ENCODE data around the gene ACSF3.
A peak's percentile ranks its signal among the peaks of the same experiment; 100 is the strongest.

Gene ACSF3

DNA sequence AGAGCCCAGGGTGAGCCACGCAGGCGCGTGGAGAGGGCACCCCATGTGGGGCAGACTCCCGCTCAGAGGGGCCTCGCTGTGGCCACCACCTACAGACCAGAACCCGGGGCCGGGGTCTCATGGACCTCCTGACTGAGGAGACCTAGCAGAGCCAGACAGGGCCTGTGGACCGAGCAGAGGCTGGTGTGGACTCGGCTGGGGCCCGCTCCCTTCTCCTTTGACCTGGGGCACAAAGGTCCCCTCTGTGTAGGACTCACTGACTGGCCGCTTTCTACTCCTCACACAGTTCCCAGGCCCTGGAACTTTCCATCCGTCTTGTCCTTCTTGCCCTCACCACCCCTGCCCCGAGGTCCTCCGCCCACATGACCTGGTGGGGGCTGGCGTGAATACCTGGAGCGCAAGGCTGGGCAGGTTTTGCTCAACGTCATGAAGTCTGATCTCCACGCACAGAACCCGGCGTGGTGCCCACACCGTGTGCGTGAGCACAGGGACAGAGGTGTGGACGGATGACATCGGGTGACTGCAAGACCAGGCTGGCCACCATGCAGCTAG is 44.7 kb upstream of the ACSF3 start:
- Histone ChIP-seq H3K36me3 (ENCODE audit: insufficient read depth, low read length) (no peaks in the 10 kb centered on the region), H3K9ac (ENCODE audit: insufficient read length) (no peak overlapping the region), H3K9me3 (ENCODE audit: low read depth, low read length) (no peaks in the 10 kb centered on the region), H3K27ac (no peak overlapping the region), H3K4me3 (no peak overlapping the region)
- TF ChIP-seq POLR2AphosphoS5 (IDR thresholded peaks at IDR 0.05; ENCODE audit: borderline replicate concordance, low read depth, low read length) (no peak), FOXP2 (optimal IDR thresholded peaks at IDR 0.05; ENCODE audit: control extremely low read depth, extremely low read length, insufficient read depth) (no peak), EZH2 (IDR thresholded peaks at IDR 0.05) (no peak)
- no peak for DNase-seq (ENCODE audit: low read depth, low spot score)

GRCh38 chr16:89049484-89050118 is 44.1 kb upstream of the ACSF3 start:
- Histone ChIP-seq H3K4me3 (peak overlapping the region; percentile 33; the same call in 1 of the 2 replicates), H3K9me3 (ENCODE audit: low read depth, low read length) (no peaks in the 10 kb centered on the region), H3K27ac (no peak overlapping the region), H3K36me3 (ENCODE audit: insufficient read depth, low read length) (no peaks in the 10 kb centered on the region), H3K9ac (ENCODE audit: insufficient read length) (no peak overlapping the region)
- DNase-seq (ENCODE audit: low read depth, low spot score) = peak; percentile 28
- TF ChIP-seq EZH2 (IDR thresholded peaks at IDR 0.05) = no peak
- TF ChIP-seq POLR2AphosphoS5 (IDR thresholded peaks at IDR 0.05; ENCODE audit: borderline replicate concordance, low read depth, low read length) = no peak
- no peak for TF ChIP-seq FOXP2 (optimal IDR thresholded peaks at IDR 0.05; ENCODE audit: control extremely low read depth, extremely low read length, insufficient read depth)

- Histone ChIP-seq H3K27ac (no peak overlapping the region), H3K9me3 (ENCODE audit: low read depth, low read length) (no peaks in the 10 kb centered on the region), H3K9ac (ENCODE audit: insufficient read length) (no peak overlapping the region), H3K4me3 (peak overlapping the region; percentile 33; the same call in 1 of the 2 replicates), H3K36me3 (ENCODE audit: insufficient read depth, low read length) (no peaks in the 10 kb centered on the region)
- TF ChIP-seq POLR2AphosphoS5 (IDR thresholded peaks at IDR 0.05; ENCODE audit: borderline replicate concordance, low read depth, low read length) (no peak), EZH2 (IDR thresholded peaks at IDR 0.05) (no peak), FOXP2 (optimal IDR thresholded peaks at IDR 0.05; ENCODE audit: control extremely low read depth, extremely low read length, insufficient read depth) (no peak)
- DNase-seq (ENCODE audit: low read depth, low spot score) = no peak
These were observed 43.4 kb upstream of the ACSF3 start for GRCh38 chr16:89050119-89050867.

- Histone ChIP-seq H3K36me3 (ENCODE audit: insufficient read depth, low read length) (no peaks in the 10 kb centered on the region), H3K9ac (ENCODE audit: insufficient read length) (no peak overlapping the region), H3K4me3 (no peak overlapping the region), H3K9me3 (ENCODE audit: low read depth, low read length) (no peaks in the 10 kb centered on the region), H3K27ac (no peak overlapping the region)
- TF ChIP-seq FOXP2 (optimal IDR thresholded peaks at IDR 0.05; ENCODE audit: control extremely low read depth, extremely low read length, insufficient read depth) = no peak
- TF ChIP-seq EZH2 (IDR thresholded peaks at IDR 0.05) = no peak
- TF ChIP-seq POLR2AphosphoS5 (IDR thresholded peaks at IDR 0.05; ENCODE audit: borderline replicate concordance, low read depth, low read length) = no peak
- no peak for DNase-seq (ENCODE audit: low read depth, low spot score)
These were observed 42.8 kb upstream of the ACSF3 start for GRCh38 chr16:89050868-89051311.

DNA sequence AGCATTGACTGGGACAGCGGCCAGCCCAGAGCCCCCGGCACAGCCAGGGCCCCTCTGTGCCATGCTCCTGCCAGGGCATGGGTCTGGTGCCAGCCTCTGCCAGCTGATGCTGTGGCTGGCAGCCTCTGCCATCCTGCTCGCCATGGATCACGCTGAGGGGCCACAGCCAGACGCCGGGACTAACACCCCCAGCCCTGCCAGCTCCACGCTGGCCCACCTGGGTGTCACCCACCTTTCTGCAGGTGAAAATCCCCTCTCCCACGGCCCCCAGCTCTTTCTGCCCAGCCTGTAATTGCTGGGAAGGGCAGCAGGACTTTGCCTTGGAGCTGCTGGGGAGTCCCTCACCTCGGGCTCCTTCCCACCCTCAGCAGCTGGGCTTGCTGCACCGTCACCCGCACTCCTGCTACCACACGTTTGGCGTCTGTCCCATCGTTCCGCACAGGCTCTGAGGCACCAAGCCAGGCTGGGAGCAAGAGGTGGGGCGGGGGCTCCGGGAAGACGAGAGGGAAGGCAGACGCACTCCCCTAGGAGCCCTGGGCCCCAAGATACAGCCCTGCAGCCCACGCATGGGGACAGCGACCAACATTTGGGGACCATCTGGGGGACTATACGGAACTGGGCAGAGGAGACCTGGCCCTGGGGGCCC is 42.0 kb upstream of the ACSF3 start:
- no peaks in the 10 kb centered on the region for H3K36me3 ChIP-seq (ENCODE audit: insufficient read depth, low read length)
- DNase-seq (ENCODE audit: low read depth, low spot score) = no peak
- TF ChIP-seq FOXP2 (optimal IDR thresholded peaks at IDR 0.05; ENCODE audit: control extremely low read depth, extremely low read length, insufficient read depth) (no peak), EZH2 (IDR thresholded peaks at IDR 0.05) (no peak), POLR2AphosphoS5 (IDR thresholded peaks at IDR 0.05; ENCODE audit: borderline replicate concordance, low read depth, low read length) (no peak)
- H3K9ac ChIP-seq (ENCODE audit: insufficient read length) = no peak overlapping the region
- peak overlapping the region; percentile 66 for H3K4me3 ChIP-seq
- H3K27ac ChIP-seq = no peak overlapping the region
- H3K9me3 ChIP-seq (ENCODE audit: low read depth, low read length) = no peaks in the 10 kb centered on the region

DNA sequence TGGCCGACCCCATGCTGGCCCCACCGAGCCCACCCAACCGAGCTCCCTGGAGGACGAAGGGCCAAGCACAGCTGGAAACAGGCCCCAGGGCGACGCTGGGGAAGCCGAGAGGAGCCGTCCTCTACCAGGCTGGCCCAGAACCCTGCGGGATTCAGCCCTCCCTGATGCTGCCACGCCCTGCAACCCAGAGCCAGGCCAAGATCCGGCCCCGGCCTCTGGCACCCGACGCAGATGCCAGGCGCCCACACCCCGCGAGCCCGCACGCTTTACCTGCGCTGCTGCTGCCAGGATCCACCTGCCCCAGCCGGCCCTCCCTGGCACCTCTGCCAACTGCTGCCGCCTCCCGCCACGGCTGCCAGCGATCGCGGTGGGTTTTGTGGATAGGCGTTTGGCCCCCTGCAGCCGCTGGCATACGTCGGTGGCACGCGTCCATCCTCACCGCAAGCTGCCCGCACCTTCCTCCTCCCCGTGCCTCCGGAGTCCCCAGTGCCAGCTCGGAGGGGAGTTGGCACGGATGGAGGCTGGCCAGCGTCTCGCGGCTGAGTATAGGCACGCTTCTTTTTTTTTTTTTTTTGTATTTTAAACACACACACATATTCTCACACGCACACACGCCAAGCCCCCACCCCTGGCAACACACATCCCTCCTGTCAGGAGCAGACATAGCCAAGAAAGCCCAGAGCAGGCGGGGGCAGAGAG is 41.3 kb upstream of the ACSF3 start:
- Histone ChIP-seq H3K4me3 (peak overlapping the region; percentile 66), H3K9me3 (ENCODE audit: low read depth, low read length) (no peaks in the 10 kb centered on the region), H3K9ac (ENCODE audit: insufficient read length) (no peak overlapping the region), H3K27ac (no peak overlapping the region), H3K36me3 (ENCODE audit: insufficient read depth, low read length) (no peaks in the 10 kb centered on the region)
- no peak for DNase-seq (ENCODE audit: low read depth, low spot score)
- TF ChIP-seq POLR2AphosphoS5 (IDR thresholded peaks at IDR 0.05; ENCODE audit: borderline replicate concordance, low read depth, low read length) (no peak), EZH2 (IDR thresholded peaks at IDR 0.05) (no peak), FOXP2 (optimal IDR thresholded peaks at IDR 0.05; ENCODE audit: control extremely low read depth, extremely low read length, insufficient read depth) (no peak)

- Histone ChIP-seq H3K36me3 (ENCODE audit: insufficient read depth, low read length) (no peaks in the 10 kb centered on the region), H3K9ac (ENCODE audit: insufficient read length) (no peak overlapping the region), H3K4me3 (peak overlapping the region; percentile 66), H3K27ac (no peak overlapping the region), H3K9me3 (ENCODE audit: low read depth, low read length) (no peaks in the 10 kb centered on the region)
- DNase-seq (ENCODE audit: low read depth, low spot score) = no peak
- TF ChIP-seq EZH2 (IDR thresholded peaks at IDR 0.05) (no peak), POLR2AphosphoS5 (IDR thresholded peaks at IDR 0.05; ENCODE audit: borderline replicate concordance, low read depth, low read length) (no peak), FOXP2 (optimal IDR thresholded peaks at IDR 0.05; ENCODE audit: control extremely low read depth, extremely low read length, insufficient read depth) (no peak)
These were observed 40.5 kb upstream of the ACSF3 start for GRCh38 chr16:89052890-89053724.

Data from SK-N-MC (cell line).